Jurkat, Clone E6-1 (cell line): ENCODE measurements around the gene TP53BP1.

Experiments used
- DNase-seq: peaks from one replicate; pipeline ENCODE4 v3.0.0-alpha.2; 2011; ENCODE audit warnings: low read depth, low spot score
- H3K4me3 ChIP-seq: 2 replicates; pipeline ENCODE4 v1.5.1; 2011; ENCODE audit warnings: mild to moderate bottlenecking, low read length, control low read depth, moderate library complexity

The TP53BP1 gene

GRCh38 chr15:43493703-43494472 is 932 bp upstream of the TP53BP1 start:
- H3K4me3 ChIP-seq, result peak overlapping the region; percentile 89

GRCh38 chr15:43492266-43492665 is 690 bp downstream of the TP53BP1 start:
- DNase-seq, result no peak
- H3K4me3 ChIP-seq, result peak overlapping the region; percentile 89

More at GRCh38 chr15:43493703-43494472, 932 bp upstream of the TP53BP1 start:
- no peak for DNase-seq

- peak; percentile 69 for DNase-seq
- H3K4me3 ChIP-seq, result no peak overlapping the region
Measured at GRCh38 chr15:43489191-43489590, 3.8 kb downstream of the TP53BP1 start.

GRCh38 chr15:43488790-43489189 is 4.2 kb downstream of the TP53BP1 start:
- no peak for DNase-seq
- no peak overlapping the region for H3K4me3 ChIP-seq

- H3K4me3 ChIP-seq, result no peak overlapping the region
- DNase-seq, result no peak
Measured at GRCh38 chr15:43487271-43487895, 5.6 kb downstream of the TP53BP1 start.

- DNase-seq, result no peak
Measured at GRCh38 chr15:43484455-43484854, 8.5 kb downstream of the TP53BP1 start.

GRCh38 chr15:43483297-43484128 is 9.4 kb downstream of the TP53BP1 start:
- H3K4me3 ChIP-seq, result no peak overlapping the region
- DNase-seq, result peak; percentile 31

More at GRCh38 chr15:43484455-43484854, 8.5 kb downstream of the TP53BP1 start:
- H3K4me3 ChIP-seq, result no peak overlapping the region

GRCh38 chr15:43473885-43474284 is 19.1 kb downstream of the TP53BP1 start:
- no peak for DNase-seq
- no peak overlapping the region for H3K4me3 ChIP-seq

GRCh38 chr15:43471975-43472374 is 21.0 kb downstream of the TP53BP1 start:
- H3K4me3 ChIP-seq, result no peak overlapping the region
- no peak for DNase-seq

GRCh38 chr15:43469867-43470266 is 23.1 kb downstream of the TP53BP1 start:
- no peak overlapping the region for H3K4me3 ChIP-seq
- DNase-seq, result no peak

- H3K4me3 ChIP-seq, result no peak overlapping the region
- DNase-seq, result no peak
Measured at GRCh38 chr15:43465100-43465499, 27.9 kb downstream of the TP53BP1 start.

GRCh38 chr15:43463998-43464397 is 29.0 kb downstream of the TP53BP1 start:
- H3K4me3 ChIP-seq, result no peak overlapping the region
- no peak for DNase-seq

- H3K4me3 ChIP-seq, result no peak overlapping the region
- DNase-seq, result no peak
Measured at GRCh38 chr15:43463507-43463906, 29.4 kb downstream of the TP53BP1 start.

GRCh38 chr15:43449981-43450380 is 43.0 kb downstream of the TP53BP1 start:
- DNase-seq, result no peak
- no peak overlapping the region for H3K4me3 ChIP-seq

- DNase-seq, result no peak
- no peak overlapping the region for H3K4me3 ChIP-seq
Measured at GRCh38 chr15:43446344-43446743, 46.6 kb downstream of the TP53BP1 start.

GRCh38 chr15:43441316-43441715 is 51.6 kb downstream of the TP53BP1 start:
- no peak overlapping the region for H3K4me3 ChIP-seq
- DNase-seq, result peak; percentile 8

- DNase-seq, result peak; percentile 61
- H3K4me3 ChIP-seq, result no peak overlapping the region
Measured at GRCh38 chr15:43440721-43441281, 52.2 kb downstream of the TP53BP1 start.

GRCh38 chr15:43439268-43439667 is 53.7 kb downstream of the TP53BP1 start:
- no peak for DNase-seq
- H3K4me3 ChIP-seq, result no peak overlapping the region

GRCh38 chr15:43436395-43436794 is 56.6 kb downstream of the TP53BP1 start:
- no peak overlapping the region for H3K4me3 ChIP-seq
- DNase-seq, result peak; percentile 65
